Hindlimb muscle (tissue), 1 donor: Measurements from ENCODE around the gene HERC3. TPM values are rescaled to one million over a fixed set of nuclear protein-coding genes. Genes with fewer than 3 reads are reported as not detected.

Experiments used
- DNase-seq: peaks from one replicate; pipeline ENCODE4 v3.0.0-alpha.2; 2013
- polyA plus RNA-seq: library from polyadenylated mRNA; unstranded; fragments of 120-200 nt; gene quantifications from one replicate; pipeline ENCODE4 v1.2.1, GENCODE V29; 2013; ENCODE audit not compliant: insufficient read length

Gene HERC3
- 17.0 TPM for polyA plus RNA-seq

- peak; percentile 94 for DNase-seq
Observed at GRCh38 chr4:88591787-88592599, at the start of gene HERC3. HERC3 (plus strand) TSS chr4:88592480; CDS start chr4:88605824, 13,344 bp downstream.

GRCh38 chr4:88549815-88550214 lies 42.5 kb upstream of the HERC3 start:
- DNase-seq: no peak

- DNase-seq: no peak
Observed at GRCh38 chr4:88567591-88567990, 24.7 kb upstream of the HERC3 start.

- no peak for DNase-seq
Observed at GRCh38 chr4:88570001-88570400, 22.3 kb upstream of the HERC3 start.

GRCh38 chr4:88573276-88573980 lies 18.9 kb upstream of the HERC3 start:
- DNase-seq: no peak

GRCh38 chr4:88573995-88574394 lies 18.3 kb upstream of the HERC3 start:
- DNase-seq: peak; percentile 13

GRCh38 chr4:88575186-88575585 lies 17.1 kb upstream of the HERC3 start:
- peak; percentile 15 for DNase-seq

- no peak for DNase-seq
Observed at GRCh38 chr4:88582493-88582892, 9.8 kb upstream of the HERC3 start.

- no peak for DNase-seq
Observed at GRCh38 chr4:88583631-88584470, 8.4 kb upstream of the HERC3 start.

- no peak for DNase-seq
Observed at GRCh38 chr4:88584471-88584900, 7.8 kb upstream of the HERC3 start.

GRCh38 chr4:88585917-88586316 lies 6.4 kb upstream of the HERC3 start:
- no peak for DNase-seq

- no peak for DNase-seq
Observed at GRCh38 chr4:88587306-88587705, 5.0 kb upstream of the HERC3 start.

- peak; percentile 79 for DNase-seq
Observed at GRCh38 chr4:88592600-88593448, 544 bp downstream of the HERC3 start.

- no peak for DNase-seq
Observed at GRCh38 chr4:88597970-88598660, 5.8 kb downstream of the HERC3 start.

GRCh38 chr4:88599298-88599697 lies 7.0 kb downstream of the HERC3 start:
- no peak for DNase-seq

- no peak for DNase-seq
Observed at GRCh38 chr4:88599714-88600113, 7.4 kb downstream of the HERC3 start.

GRCh38 chr4:88600176-88600838 lies 8.0 kb downstream of the HERC3 start:
- no peak for DNase-seq

GRCh38 chr4:88604978-88605678 lies 12.8 kb downstream of the HERC3 start:
- DNase-seq: no peak

GRCh38 chr4:88605736-88606135 lies 13.5 kb downstream of the HERC3 start:
- no peak for DNase-seq

GRCh38 chr4:88606832-88607231 lies 14.6 kb downstream of the HERC3 start:
- no peak for DNase-seq
